Natural killer cell (primary cell): ENCODE data around the gene KRT72. TPM values are rescaled to one million over a fixed set of nuclear protein-coding genes. Genes with fewer than 3 reads are reported as not detected.

Experiments
- ATAC-seq, 3 donors: fragments of 150-1000 bp in 2 of 3; fragments of 200-7000 bp in 1 of 3; cut with Tn5 transposase; 1 replicate in 1 of 3; 2 replicates in 2 of 3; pipeline ENCODE4 v1.10.0; 2021; ENCODE audit warnings: mild to moderate bottlenecking in 2 of 3, moderate library complexity in 2 of 3
- DNase-seq, 2 donors: peaks; one replicate each; pipeline versions ENCODE4 v3.0.0 to v3.0.0-alpha.2; 2013 to 2021; ENCODE audit warnings: mixed read lengths in 1 of 2
- H3K27ac ChIP-seq: one replicate; pipeline ENCODE4 v1.5.1; 2013; ENCODE audit warnings: mild to moderate bottlenecking, low read length
- H3K27me3 ChIP-seq: one replicate; pipeline ENCODE4 v1.6.1; 2013; ENCODE audit warnings: low read length; ENCODE audit not compliant: control insufficient read depth, insufficient read depth
- H3K36me3 ChIP-seq: one replicate; pipeline ENCODE4 v1.6.1; 2013; ENCODE audit warnings: low read length; ENCODE audit not compliant: control insufficient read depth, insufficient read depth
- H3K4me1 ChIP-seq: one replicate; pipeline ENCODE4 v1.6.1; 2013; ENCODE audit warnings: low read length; ENCODE audit not compliant: control insufficient read depth, insufficient read depth
- H3K4me3 ChIP-seq: one replicate; pipeline ENCODE4 v1.5.1; 2013; ENCODE audit warnings: low read length
- H3K9me3 ChIP-seq: one replicate; pipeline ENCODE4 v1.6.1; 2013; ENCODE audit warnings: low read length; ENCODE audit not compliant: control insufficient read depth, insufficient read depth
- H3K27ac Mint-ChIP-seq, 2 donors: one replicate each; pipeline ENCODE4 v1.8.0; 2022; ENCODE audit warnings: mild to moderate bottlenecking in 2 of 2, mixed read lengths in 2 of 2, moderate library complexity in 1 of 2
- H3K27me3 Mint-ChIP-seq, 2 donors: one replicate each; pipeline ENCODE4 v1.8.0; 2022; ENCODE audit warnings: low read depth in 2 of 2, mixed read lengths in 2 of 2
- H3K36me3 Mint-ChIP-seq: one replicate; pipeline ENCODE4 v1.8.0; 2022; ENCODE audit warnings: mixed read lengths
- H3K4me1 Mint-ChIP-seq, 2 donors: one replicate each; pipeline ENCODE4 v1.8.0; 2022; ENCODE audit warnings: mixed read lengths in 2 of 2
- H3K4me3 Mint-ChIP-seq: one replicate; pipeline ENCODE4 v1.8.0; 2022; ENCODE audit warnings: mild to moderate bottlenecking, moderate library complexity, mixed read lengths
- H3K9me3 Mint-ChIP-seq, 2 donors: one replicate each; pipeline ENCODE4 v1.8.0; 2022; ENCODE audit warnings: mixed read lengths in 2 of 2
- CTCF ChIP-seq: fragments of 200-600 bp; IDR thresholded peaks from one replicate; pipeline ENCODE4 v1.8.0; 2022; ENCODE audit warnings: antibody characterized with exemption
- WGBS: methylation state at CpG from one replicate; pipeline ENCODE4 v1.1.7; 2013; ENCODE audit warnings: missing lambda C conversion rate; ENCODE audit not compliant: insufficient coverage; 5-methylcytosine and 5-hydroxymethylcytosine counted together
- intact Hi-C: fragments of 100-400 bp; cut with micrococcal nuclease; formaldehyde crosslinking; loops from one replicate; pipeline ENCODE4 v1.14.2; 2022
- total RNA-seq, 4 donors: library from RNA; stranded (reverse); fragments of 120-200 nt in 1 of 4; gene quantifications; one replicate each; pipeline versions ENCODE4 v1.2.3 to v1.2.4, GENCODE V29; 2013 to 2022

Gene KRT72
- total RNA-seq, 3 donors from 2014 or later (not counting 1 experiment from before 2014, with no cell fraction given): 21.9 to 136 (median 38.0) TPM

GRCh38 chr12:52608826-52609630 lies 7.8 kb upstream of the KRT72 start:
- intact Hi-C loops: no loop called here
- Mint-ChIP-seq H3K36me3 (peaks cover 14% of the 10 kb centered on the region), H3K4me3 (peak overlapping the region; percentile 7), H3K9me3 (no peaks in the 10 kb centered on the region), H3K27me3 (peaks cover 0 to 7% of the 10 kb centered on the region in 2 donors), H3K27ac (peak overlapping the region; percentile 24 to 68), H3K4me1 (peaks cover 49 to 58% of the 10 kb centered on the region in 2 donors)
- Histone ChIP-seq H3K9me3 (no peaks in the 10 kb centered on the region), H3K36me3 (no peaks in the 10 kb centered on the region), H3K27me3 (no peaks in the 10 kb centered on the region), H3K4me1 (peaks cover 22% of the 10 kb centered on the region), H3K4me3 (no peak overlapping the region), H3K27ac (no peak overlapping the region)
- WGBS: 86% methylated on average over 8 of the region's 8 CpGs
- DNase-seq: no peak
- ATAC-seq: no peak
- no peak for TF ChIP-seq CTCF

GRCh38 chr12:52608161-52608560 lies 6.9 kb upstream of the KRT72 start:
- H3K4me1 Mint-ChIP-seq: peaks cover 43 to 58% of the 10 kb centered on the region in 2 donors
- Histone ChIP-seq H3K4me1 (peaks cover 22% of the 10 kb centered on the region), H3K27ac (no peak overlapping the region), H3K4me3 (no peak overlapping the region), H3K27me3 (no peaks in the 10 kb centered on the region), H3K9me3 (no peaks in the 10 kb centered on the region), H3K36me3 (no peaks in the 10 kb centered on the region)
- no peak overlapping the region for H3K4me3 Mint-ChIP-seq
- ATAC-seq: no peak
- intact Hi-C loops: no loop called here
- H3K27me3 Mint-ChIP-seq: peaks cover 0 to 7% of the 10 kb centered on the region in 2 donors
- H3K27ac Mint-ChIP-seq: no peak overlapping the region
- H3K9me3 Mint-ChIP-seq: no peaks in the 10 kb centered on the region
- WGBS: 88% methylated on average over 6 of the region's 6 CpGs
- peaks cover 14% of the 10 kb centered on the region for H3K36me3 Mint-ChIP-seq
- DNase-seq: no peak
- TF ChIP-seq CTCF: no peak

- Mint-ChIP-seq H3K4me3 (no peak overlapping the region), H3K27ac (peak overlapping the region; percentile 8 to 52), H3K9me3 (no peaks in the 10 kb centered on the region), H3K36me3 (peaks cover 14% of the 10 kb centered on the region), H3K4me1 (peaks cover 46 to 58% of the 10 kb centered on the region in 2 donors), H3K27me3 (peaks cover 0 to 9% of the 10 kb centered on the region in 2 donors)
- intact Hi-C loops: no loop called here
- Histone ChIP-seq H3K27me3 (no peaks in the 10 kb centered on the region), H3K4me1 (peaks cover 22% of the 10 kb centered on the region), H3K9me3 (no peaks in the 10 kb centered on the region), H3K4me3 (no peak overlapping the region), H3K27ac (no peak overlapping the region), H3K36me3 (no peaks in the 10 kb centered on the region)
- TF ChIP-seq CTCF: no peak
- no peak for ATAC-seq
- DNase-seq: no peak
- 54% methylated on average over 1 of the region's 1 CpG for WGBS
Observed at GRCh38 chr12:52607314-52607713, 6.1 kb upstream of the KRT72 start.
